ENCODE measurements around the gene AEBP1.
"Not testable (repeated sequence)": the region's sequence is repeated elsewhere in the genome, so short reads cannot be mapped to it uniquely, and the experiment has no call there.

AEBP1 gene

DNA sequence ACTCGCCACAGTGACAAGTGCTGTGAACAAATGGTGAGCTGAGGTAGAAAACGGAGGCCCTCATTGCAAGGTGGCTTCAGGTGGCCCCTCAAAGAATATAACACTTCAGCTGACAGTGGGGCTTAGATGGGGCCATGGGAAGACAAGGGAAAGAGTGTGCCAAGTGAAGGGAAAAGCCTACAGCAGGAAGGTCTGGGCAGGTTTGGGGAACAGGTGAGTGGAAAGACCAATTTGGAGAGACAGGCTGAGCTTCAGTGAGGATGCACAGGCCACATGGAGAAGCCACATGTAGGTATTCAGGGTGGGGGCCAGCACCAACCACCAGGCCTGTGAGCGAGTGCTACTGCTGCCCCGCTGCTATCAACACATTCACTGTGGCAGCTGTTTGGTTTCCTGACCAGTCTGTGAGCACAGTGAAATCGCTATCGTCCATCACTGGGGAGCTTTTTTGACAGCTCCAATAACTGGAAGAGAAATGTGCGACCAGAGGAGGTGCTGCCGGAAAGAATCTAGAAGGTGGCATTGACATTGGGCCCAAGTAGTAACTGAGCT, 15.8 kb downstream of the AEBP1 start:
- no peak for DNase-seq (ENCODE audit: low read depth)

DNA sequence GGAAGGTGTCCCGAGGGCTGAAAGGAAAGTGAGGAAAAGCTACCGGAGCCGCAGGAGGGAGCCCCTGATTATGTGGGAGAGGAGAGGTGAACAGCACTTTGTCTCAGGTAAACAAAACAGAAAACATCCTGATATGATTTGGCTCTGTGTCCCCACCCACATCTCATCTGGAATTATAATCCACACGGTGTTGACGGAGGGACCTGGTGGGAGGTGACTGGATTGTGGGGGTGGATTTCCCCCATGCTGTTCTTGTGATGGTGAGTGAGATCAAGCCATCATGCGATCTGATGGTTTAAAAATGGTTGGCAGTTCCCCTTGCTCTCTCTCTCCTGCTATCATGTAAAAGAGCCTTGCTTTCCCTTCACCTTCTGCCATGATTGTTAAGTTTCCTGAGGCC, 16.2 kb downstream of the AEBP1 start:
- DNase-seq (ENCODE audit: low read depth): no peak

DNA sequence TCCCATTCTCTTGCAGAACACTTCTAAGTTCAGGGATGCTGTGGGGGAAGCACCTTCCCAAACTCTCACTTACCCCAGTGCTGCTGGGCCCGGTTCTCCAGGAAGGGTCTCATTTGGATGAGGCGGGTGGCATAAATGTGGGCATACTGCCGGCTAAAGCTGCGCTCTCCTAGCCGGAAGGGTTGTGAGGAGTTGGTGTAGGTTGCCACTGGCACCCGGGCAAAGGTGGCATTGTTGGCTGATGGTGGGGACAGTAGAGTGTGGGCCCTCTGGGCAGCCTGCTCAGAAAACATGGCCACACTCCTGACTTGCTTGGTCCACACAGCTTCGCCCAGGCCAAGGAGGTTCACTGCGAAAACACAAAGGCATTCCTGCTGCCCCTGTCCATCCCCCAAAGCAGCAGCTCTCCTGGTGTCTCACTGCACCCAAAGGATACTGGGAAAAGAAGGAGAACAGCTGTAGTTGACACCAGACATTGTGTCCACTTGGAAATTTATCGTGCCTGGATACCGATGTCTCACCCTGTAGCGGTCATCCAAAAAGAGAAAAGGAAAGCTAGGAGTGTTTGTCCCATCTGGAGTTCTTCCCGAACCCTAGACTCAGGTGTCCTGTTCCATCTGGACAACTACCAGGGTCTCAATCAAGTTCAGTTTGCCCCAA, 17.7 kb downstream of the AEBP1 start:
- DNase-seq (ENCODE audit: low read depth): no peak

DNA sequence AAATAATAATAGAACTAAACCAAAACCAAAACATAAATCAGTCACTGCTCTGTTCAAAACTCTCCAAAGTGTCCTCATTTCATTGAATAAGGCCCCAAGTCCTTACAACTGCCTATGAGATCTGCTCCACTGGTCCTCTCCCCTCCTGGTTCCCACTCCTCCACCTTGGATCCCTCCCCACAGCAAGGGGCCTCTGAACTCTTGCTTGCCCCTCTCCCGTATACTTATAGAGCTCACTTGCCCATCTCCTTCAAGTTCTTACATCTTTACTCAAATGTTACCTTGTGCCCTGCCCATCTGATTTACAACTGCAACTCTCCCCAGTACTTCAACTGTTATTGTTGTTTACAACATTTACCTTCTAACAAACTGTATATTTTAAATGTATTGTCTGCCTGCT, 18.4 kb downstream of the AEBP1 start:
- DNase-seq (ENCODE audit: low read depth): no peak

DNA sequence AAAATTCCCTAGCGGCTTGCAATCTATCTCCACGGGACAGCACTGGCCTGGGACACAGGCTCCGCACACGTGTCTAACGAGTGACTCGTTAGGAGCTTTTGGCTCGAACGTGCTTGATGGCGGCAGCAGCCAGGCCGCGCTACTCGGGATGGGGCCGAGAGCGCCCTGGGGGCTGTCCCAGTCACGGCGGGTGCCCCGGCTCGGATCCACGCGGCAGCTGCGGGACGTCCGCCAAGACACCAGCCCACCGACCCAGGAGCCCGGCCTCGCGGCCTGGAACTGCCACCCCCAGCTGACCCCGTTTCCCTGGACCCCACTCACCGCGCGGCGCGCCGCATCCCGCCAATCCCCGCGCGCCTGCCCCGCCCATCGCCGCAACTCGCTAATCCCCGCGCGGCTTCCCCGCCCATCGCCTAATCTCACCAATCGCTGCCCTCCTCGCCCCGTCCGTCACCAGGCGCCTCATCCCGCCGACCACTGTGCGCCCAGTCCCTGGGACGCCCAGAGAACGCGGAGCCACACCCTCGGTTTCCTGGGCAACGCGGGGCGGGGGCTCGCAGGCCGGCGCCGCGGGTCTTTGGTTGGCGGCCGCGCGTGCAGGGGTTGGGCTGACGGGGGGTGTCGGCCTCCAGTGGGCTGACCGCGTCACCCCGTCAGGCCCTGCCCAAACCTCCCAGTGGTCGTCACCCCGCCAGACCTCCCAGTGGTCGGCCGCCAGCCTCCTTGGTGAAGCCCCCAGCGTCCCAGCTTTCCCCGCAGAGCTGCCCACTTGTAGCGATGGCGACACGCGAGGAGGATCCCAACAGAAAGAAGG, 19.3 kb downstream of the AEBP1 start, which contains the start of gene POLD2:
TSS of gene POLD2 (minus strand) at position 359 of the 814 bp plus-strand sequence. CDS start 1,495 bp downstream, outside the sequence.
- peak; percentile 75 for DNase-seq (ENCODE audit: low read depth)

DNA sequence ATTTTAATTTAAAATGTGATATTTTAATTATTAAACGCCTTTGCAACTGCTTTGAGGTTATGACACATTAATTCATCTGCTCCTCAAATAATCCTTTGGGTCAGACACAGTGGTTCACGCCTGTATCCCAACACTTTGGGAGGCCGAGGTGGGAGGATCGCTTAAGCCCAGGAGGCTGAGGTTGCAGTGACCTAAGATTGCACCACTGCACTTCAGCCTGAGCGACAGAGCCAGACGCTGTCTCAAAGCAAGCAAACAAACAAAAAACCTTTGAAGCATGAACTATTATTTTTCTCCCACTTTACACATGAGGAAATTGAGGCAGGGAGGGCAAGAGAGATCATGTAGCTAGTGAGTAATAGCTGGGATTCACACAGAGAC, 20.7 kb downstream of the AEBP1 start:
- no peak for DNase-seq (ENCODE audit: low read depth)

DNA sequence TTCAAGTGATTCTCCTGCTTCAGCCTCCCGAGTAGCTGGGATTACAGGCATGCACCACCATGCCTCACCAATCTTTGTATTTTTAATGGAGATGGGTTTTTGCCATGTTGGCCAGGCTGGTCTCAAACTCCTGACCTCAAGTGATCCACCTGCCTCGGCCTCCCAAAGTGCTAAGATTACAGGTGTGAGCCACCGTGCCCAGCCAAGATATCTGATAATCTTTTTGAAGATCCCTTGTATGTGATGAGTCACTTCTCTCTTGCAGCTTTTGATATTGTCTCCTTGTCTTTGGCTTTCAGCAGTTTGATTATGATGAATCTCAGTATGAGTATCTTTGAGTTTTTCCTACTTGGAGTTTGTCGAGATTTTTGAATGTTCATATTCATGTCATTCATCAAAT, 22.4 kb downstream of the AEBP1 start:
- not testable (repeated sequence) for DNase-seq (ENCODE audit: low read depth)

- DNase-seq (ENCODE audit: low read depth): no peak
Measured at GRCh38 chr7:44127161-44127560, 23.0 kb downstream of the AEBP1 start.

DNA sequence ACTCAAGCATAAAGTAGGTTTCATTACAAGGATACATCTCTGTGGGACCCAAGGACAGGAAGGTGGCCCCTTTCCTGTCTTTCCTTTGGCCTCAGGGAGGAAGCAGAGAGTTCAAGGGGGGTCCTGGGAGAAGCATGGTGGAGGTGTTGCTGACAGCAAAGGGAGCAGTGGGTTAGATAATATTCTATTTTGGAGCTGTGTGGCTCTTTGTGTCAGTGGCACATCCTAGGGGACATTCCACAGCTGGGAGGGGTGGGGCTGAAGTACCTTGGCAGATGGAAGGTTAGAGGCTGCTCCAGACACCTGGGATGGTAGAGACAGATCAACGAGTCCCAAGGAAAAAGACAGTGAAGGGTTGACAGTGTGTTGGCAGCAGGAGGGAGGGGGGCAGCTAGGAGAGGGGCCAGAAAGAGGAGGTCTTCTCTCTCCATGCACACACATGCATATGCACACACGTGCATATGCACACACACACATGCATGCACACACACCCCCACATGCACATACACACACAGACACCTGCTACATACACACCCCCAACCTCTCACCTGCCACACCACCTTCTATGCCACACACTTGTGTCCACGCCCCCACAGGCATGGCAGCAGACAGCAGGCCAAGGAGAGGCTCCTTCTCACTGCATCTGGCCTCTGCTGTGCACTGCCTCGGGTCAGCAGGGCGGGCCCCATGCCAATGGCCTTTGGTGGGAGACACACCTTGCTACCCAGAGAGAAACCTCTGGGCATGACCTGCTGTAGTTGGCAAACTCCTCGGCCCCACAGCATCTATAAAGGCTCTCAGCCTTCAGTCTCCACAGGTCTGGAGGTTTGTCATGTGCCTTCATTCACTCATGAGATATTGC, 24.8 kb downstream of the AEBP1 start:
- DNase-seq (ENCODE audit: low read depth): no peak

DNA sequence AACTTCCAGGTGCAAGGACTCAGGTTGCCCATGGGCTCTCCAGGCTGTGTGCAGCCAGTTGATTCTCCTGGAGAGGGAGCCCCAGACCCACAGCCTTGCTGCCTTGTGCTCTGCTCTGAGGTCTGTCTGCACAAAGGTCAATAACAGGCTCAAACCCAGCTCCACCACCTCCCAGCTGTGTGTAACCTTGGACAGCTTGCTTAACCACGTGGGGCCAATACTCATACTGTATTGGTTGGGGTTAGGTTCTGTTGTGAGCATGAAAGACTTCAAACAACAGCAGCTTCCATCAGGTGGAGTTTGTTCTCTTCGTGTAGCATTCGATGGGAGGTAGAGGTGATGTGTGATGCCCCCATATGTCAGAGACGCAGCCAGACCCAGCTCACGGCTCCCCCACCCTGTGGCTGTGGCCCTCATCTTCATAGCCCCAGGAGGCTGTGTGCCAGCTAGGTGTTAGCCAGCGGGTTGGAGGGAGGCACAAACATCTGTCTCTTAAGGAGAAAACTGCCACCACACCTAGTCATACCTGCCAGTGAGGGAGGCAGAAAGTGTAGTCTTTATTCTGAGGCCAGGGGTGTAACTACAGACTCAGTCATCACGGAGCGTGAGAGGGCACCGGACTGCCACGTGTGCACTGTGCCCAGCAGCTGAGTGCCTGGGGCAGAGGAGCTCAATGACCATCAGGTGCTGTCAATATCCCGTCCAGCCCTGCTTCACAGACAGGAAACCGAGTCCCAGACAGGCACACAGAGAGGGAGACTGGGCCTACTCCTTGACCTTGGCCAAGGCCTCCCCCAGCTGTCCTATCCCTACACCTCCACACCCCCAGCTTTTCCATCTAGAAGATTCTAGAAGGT, 27.3 kb downstream of the AEBP1 start:
- DNase-seq (ENCODE audit: low read depth): no peak

DNA sequence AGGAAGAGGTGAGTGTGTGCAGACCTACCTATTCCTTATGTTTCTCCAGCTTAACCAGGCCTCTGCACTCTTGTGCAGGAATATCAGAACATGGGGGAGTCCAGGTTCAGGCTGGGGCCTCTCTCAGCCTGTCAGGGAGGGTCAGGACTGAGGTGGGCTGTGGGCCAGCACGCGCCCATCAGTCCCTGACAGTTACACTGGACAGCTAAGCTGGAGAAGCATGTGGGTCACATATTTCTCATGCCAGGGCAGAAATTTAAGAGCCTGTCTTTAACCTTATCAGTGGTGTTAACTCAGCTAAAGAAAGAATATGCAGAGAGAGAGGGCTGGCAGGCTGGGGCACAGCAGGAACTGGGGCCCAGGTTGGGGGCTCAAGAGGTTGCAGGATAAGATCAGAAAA, 27.9 kb downstream of the AEBP1 start:
- no peak for DNase-seq (ENCODE audit: low read depth)

- no peak for DNase-seq (ENCODE audit: low read depth)
Measured at GRCh38 chr7:44133295-44133694, 29.1 kb downstream of the AEBP1 start.

DNA sequence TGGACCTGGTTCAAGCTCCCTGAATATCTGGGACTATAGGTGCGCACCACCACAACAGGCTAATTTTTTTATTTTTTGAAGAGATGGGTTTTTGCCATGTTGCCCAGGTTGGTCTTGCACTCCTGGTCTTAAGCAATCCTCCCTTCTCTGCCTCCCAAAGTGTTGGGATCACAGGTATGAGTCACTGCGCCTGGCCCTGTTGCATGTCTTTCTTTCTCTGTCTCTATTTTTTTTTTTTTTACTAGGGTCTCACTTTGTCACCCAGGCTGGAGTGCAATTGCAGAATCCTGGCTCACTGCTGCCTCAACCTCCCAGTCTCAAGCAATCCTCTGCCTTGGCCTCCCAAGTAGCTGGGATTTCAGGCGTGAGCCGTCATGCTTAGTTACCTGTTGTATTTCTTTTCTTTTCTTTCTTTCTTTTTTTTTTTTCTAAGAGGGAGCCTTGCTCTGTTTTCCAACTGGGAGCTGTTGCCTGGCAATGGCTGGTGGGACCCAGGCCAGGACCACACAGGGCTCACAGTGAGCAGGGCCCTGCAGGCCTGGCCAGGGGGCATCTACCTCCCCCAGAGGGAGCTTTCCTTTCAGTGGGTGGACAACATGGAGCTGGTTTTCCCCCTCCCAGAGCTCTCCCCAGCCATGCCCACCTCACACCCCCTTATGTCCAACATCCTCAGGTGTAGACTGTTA, 30.9 kb downstream of the AEBP1 start:
- DNase-seq (ENCODE audit: low read depth): no peak

DNA sequence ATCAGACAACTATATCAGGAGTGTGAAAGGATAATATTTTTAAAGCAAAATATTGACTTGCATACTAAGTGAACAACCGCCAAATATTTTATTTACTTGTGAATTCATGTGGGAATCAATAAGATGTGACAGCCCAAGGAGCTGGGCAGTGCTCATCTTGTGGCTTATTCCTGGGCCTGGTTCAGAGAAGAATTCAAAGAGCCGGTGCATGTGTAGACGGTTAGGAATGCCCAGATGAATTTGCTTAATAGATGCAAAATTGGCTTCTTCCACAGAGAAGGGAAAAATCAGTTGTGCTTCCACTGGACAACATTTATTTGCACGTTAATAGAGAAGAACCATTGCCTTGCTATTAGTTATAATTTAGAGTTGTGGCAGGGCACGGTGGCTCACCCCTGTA, 32.6 kb downstream of the AEBP1 start:
- no peak for DNase-seq (ENCODE audit: low read depth)

GRCh38 chr7:44138698-44139097, 34.6 kb downstream of the AEBP1 start:
- DNase-seq (ENCODE audit: low read depth): no peak

- no peak for DNase-seq (ENCODE audit: low read depth)
Measured at GRCh38 chr7:44139311-44140010, 35.3 kb downstream of the AEBP1 start.

- no peak for DNase-seq (ENCODE audit: low read depth)
Measured at GRCh38 chr7:44140341-44140740, 36.2 kb downstream of the AEBP1 start.

- DNase-seq (ENCODE audit: low read depth): no peak
Measured at GRCh38 chr7:44141221-44141850, 37.2 kb downstream of the AEBP1 start, which contains the start of gene MYL7. Gene MYL7, minus strand, starts transcription at chr7:44141332. Its CDS starts 27 bp downstream, at chr7:44141305.

- DNase-seq (ENCODE audit: low read depth): no peak
Measured at GRCh38 chr7:44142028-44142427, 37.9 kb downstream of the AEBP1 start.
